NOMO-1 treated with dmso at 0.1 percent for 144 hours (cell line): Measurements from ENCODE around the gene MYO1E.

Experiments used
- DNase-seq: peaks from one replicate; lab custom pipeline; 2025; ENCODE audit not compliant: unreplicated experiment; lab: John Stamatoyannopoulos, UW

Gene MYO1E

GRCh38 chr15:59237924-59238331 is 134.7 kb downstream of the MYO1E start:
- no peak for DNase-seq

GRCh38 chr15:59237119-59237855 is 135.4 kb downstream of the MYO1E start:
- DNase-seq, result peak; percentile 44

GRCh38 chr15:59236394-59236793 is 136.3 kb downstream of the MYO1E start:
- no peak for DNase-seq

- DNase-seq, result no peak
Measured at GRCh38 chr15:59232476-59232875, 140.2 kb downstream of the MYO1E start.

- no peak for DNase-seq
Measured at GRCh38 chr15:59230531-59231055, 142.1 kb downstream of the MYO1E start.

- DNase-seq, result no peak
Measured at GRCh38 chr15:59229453-59229852, 143.2 kb downstream of the MYO1E start.

GRCh38 chr15:59229015-59229414 is 143.7 kb downstream of the MYO1E start:
- no peak for DNase-seq

- no peak for DNase-seq
Measured at GRCh38 chr15:59227021-59227420, 145.7 kb downstream of the MYO1E start.

GRCh38 chr15:59224474-59224873 is 148.2 kb downstream of the MYO1E start:
- DNase-seq, result no peak

- no peak for DNase-seq
Measured at GRCh38 chr15:59223736-59224135, 148.9 kb downstream of the MYO1E start.

- DNase-seq, result no peak
Measured at GRCh38 chr15:59222906-59223550, 149.6 kb downstream of the MYO1E start.

- no peak for DNase-seq
Measured at GRCh38 chr15:59221511-59222505, 150.9 kb downstream of the MYO1E start.

- DNase-seq, result no peak
Measured at GRCh38 chr15:59218710-59219109, 154.0 kb downstream of the MYO1E start.

GRCh38 chr15:59217876-59218498 is 154.7 kb downstream of the MYO1E start:
- no peak for DNase-seq

- DNase-seq, result no peak
Measured at GRCh38 chr15:59216911-59217310, 155.8 kb downstream of the MYO1E start.

GRCh38 chr15:59210186-59210585 is 162.5 kb downstream of the MYO1E start:
- no peak for DNase-seq

- DNase-seq, result no peak
Measured at GRCh38 chr15:59208613-59209249, 163.9 kb downstream of the MYO1E start.

- DNase-seq, result no peak
Measured at GRCh38 chr15:59206623-59207183, 166.0 kb downstream of the MYO1E start, which contains the start of gene LDHAL6B. LDHAL6B (plus strand) TSS chr15:59206843; CDS start chr15:59206941, 98 bp downstream.

- no peak for DNase-seq
Measured at GRCh38 chr15:59205839-59206622, 166.6 kb downstream of the MYO1E start.
